ENCODE data around the gene ZNF3.
"Not testable (repeated sequence)": the region's sequence is repeated elsewhere in the genome, so short reads cannot be mapped to it uniquely, and the experiment has no call there.

ZNF3 gene

GRCh38 chr7:100081535-100082102 is at the start of gene ZNF3:
Gene ZNF3, minus strand, starts transcription at chr7:100081723. Its CDS starts 4,366 bp downstream, at chr7:100077357.
- DNase-seq = peak; percentile 99

DNA sequence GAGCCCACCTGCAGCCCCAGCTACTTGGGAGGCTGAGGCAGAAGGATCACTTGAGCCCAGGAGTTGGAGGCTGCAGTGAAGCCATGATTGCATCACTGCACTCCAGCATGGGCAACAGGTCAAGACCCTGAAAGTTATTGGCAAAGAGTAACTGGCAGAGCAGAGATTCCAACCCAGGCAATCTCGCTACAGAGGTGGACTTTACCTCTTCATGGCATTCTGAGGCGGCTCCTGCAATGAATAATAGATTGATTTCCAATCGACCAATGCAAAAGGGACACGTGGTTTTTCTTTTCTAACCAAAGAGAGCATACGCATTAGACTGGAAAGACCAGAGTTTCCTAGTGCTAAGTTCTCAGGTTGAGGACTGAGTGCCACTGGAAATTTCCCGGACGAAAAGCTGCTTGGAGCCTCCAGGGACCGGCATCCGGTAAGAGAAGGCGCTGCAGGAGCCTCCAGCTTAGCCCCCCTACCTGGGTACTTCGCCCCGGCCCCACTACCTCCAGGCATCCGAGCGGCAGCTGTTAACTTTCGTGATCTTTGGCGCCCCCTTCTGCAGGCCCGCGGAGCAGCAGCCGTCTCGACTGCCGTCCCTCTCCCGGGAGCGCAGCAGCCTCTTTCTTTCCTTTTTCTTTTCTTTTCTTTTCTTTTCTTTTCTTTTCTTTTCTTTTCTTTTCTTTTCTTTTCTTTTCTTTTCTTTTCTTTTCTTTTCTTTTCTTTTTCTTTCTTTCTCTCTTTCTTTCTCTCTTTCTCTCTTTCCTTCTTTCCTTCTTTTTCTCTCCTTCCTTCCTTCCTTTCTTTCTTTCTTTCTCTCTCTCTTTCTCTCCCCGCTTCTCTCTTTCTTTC is 49.3 kb upstream of the ZNF3 start:
- peak; percentile 80 for DNase-seq

- not testable (repeated sequence) for DNase-seq
Measured at GRCh38 chr7:100130220-100130607, 48.7 kb upstream of the ZNF3 start.

- no peak for DNase-seq
Measured at GRCh38 chr7:100128637-100128963, 47.1 kb upstream of the ZNF3 start.

- no peak for DNase-seq
Measured at GRCh38 chr7:100127866-100128636, 46.5 kb upstream of the ZNF3 start.

DNA sequence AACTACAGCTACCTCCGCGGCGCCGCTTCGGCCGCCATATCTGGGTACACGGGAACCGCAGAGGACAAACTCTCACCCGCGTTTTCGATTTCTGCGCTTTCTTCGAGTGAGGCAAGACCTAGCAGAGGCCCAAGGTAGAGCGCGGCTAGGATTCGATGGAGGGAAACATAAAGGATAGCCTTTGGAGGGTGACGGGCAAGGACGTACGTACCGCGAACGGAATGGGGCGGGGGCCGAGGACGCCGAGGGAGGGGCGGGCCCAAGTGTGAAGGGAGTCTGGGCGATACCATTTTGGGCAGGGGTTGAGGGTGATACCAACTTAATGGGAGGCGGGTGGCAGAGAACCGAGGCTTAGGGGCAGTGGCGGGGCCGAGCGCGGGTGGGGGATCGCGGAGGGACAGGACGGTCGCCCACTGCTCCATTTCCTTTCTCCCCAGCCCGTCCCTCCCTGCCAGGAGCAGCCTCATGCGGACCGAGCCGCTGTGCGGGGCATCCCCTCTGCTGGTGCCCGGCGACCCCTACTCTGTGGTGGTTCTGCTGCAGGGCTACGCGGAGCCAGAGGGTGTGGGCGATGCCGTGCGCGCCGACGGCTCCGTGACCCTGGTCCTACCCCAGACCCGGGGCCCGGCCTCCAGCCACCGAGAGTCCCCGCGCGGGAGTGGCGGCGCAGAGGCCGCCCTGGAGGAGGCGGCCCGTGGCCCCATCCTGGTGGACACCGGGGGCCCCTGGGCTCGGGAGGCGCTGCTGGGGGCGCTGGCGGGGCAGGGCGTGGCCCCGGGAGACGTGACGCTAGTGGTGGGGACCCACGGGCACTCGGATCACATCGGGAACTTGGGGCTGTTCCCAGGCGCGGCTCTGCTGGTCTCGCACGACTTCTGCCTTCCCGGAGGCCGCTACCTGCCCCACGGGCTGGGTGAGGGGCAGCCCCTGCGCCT is 45.7 kb upstream of the ZNF3 start, which contains the start of gene MBLAC1:
MBLAC1 (plus strand) TSS at position 37 of the 935 bp plus-strand sequence; CDS start at position 466, 429 bp downstream.
- peak; percentile 94 for DNase-seq

DNA sequence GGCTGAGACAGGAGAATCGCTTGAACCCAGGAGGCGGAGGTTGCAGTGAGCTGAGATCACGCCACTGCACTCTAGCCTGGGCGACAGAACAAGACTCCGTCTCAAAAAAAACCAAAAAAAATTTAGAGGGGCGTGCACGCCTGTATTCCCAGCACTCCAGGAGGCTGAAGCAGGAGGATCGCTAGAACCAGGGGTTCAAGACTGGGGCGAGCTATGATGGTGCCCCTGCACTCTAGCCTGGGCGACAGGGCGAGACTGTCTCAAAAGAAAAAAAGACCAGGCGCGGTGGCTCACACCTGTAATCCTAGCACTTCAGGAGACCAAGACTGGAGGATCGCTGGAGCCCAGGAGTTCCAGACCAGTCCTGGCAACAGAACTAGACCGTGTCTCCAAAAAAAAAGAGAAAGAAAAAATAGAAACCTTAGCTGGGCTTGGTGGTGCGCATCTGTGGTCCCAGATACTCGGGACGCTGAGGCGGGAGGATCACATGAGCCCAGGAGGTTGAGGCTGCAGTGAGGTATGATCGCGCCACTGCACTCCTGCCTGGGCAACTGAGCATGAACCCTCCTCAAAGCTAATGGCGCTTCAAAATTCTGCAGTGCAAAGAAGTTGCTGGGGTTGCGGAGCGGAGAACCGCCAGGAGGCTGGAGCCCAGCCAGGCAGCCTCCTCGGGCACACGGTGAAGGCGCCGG is 44.9 kb upstream of the ZNF3 start:
- DNase-seq = peak; percentile 77

GRCh38 chr7:100124301-100125230 is 43.0 kb upstream of the ZNF3 start:
- DNase-seq = no peak

DNA sequence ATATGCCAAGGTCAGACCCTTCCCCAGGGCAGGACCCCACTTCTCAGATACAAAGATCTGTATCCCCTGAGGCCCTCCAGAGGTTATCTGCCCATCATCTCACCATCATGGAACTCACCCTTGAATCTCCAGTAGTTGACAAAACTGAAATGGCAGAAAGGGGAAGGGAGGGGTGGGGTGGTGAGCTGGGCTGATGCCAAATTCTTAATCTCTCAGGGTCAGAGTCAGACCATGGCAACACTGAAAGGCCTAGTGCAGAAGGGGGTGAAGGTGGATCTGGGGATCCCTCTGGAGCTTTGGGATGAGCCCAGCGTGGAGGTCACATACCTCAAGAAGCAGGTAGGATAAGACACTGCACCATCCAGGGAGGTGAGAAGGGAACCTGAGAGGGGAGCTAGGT is 41.0 kb upstream of the ZNF3 start:
- DNase-seq = no peak

DNA sequence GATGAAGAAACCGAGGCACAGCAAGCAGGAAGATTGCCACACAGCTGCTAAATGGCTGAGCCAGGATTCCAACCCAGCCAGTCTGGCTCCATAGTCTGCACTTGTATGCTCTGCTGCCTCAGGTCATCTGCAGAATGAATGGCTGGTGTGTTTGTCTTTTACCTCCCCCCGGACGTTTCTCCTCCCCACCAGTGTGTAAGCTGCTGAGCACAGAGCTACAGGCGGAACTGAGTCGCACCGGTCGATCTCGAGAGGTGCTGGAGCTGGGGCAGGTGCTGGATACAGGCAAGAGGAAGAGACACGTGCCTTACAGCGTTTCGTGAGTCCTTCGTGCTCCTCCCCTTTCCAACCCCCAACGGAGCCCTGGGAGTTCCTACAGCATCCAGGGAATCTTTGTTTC is 40.5 kb upstream of the ZNF3 start:
- DNase-seq = peak; percentile 92

- DNase-seq = no peak
Measured at GRCh38 chr7:100120733-100121036, 39.2 kb upstream of the ZNF3 start.

DNA sequence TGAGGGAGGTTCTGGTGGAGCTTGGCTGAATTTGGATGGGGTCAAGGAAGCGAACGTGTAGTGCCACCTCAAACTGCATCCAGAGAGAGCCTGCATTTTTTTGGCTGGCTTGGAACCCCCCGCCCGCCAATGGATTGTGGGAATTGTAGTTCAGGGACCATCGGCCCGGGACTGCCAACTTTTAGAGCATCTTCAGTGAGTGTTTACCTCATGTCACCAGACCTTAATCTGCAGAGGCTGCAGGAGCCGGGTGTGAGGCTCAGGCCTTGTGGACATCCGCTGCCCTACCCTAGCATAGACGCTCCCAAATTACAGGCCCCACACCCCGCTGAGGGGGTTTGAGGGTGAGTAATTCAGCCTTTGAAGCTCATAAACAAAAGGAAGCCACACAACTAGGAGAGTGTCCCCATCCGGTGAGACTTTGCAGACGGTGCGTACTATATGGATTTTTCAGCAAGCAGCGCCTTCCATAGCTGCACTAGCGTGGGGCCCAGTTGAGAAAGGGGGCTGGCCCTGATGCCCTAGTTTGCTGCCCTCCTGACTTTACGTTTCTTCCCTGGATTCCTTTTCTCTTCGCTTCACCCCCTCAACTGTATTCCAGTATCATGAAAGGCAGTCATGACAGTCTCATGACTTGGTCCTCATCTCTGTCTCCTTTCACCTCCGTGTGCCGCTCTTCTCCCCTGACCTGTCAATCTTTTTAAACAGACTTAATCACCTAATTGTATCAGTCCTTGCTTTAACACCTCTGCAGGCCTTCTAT is 38.6 kb upstream of the ZNF3 start:
- peak; percentile 60 for DNase-seq

DNA sequence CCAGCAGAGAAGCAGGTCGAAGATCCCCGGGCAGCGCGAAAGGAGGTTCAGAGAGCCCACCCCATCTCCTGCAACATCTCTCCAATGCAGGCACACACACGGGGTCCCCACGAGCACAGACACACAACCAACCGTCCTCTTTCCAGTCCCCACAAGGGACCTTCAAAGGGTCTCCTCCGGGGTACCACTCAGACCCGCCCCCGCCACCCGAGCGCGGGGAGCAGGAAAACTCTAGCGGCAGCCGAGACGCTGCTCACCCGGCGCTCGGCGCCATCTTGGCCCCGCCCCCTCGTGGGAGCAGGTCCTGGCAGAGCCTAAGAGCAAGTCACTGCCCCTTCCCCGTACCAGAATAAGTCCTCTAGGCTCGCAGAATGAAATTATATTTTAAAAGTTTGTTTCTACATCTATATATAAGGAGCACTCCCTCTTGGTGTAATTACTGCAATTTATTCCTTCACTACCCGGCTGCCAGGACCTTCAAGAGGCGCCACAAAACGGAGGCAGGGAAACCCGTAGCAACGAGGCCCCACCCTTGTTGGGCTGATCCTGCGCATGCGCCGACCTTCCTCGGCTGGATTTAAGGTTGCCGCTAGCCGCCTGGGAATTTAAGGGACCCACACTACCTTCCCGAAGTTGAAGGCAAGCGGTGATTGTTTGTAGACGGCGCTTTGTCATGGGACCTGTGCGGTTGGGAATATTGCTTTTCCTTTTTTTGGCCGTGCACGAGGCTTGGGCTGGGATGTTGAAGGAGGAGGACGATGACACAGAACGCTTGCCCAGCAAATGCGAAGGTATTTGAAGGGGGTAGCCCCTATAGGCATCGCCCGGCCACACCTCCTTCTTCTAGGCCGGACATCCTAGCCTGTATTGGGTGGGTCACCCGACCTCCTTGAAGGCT is 37.8 kb upstream of the ZNF3 start, which contains the start of the genes CNPY4 and TAF6:
CNPY4 (plus strand) TSS at position 563 of the 898 bp plus-strand sequence; CDS start at position 674, 111 bp downstream.
TAF6 (minus strand) TSS at position 287 of the 898 bp plus-strand sequence. CDS start 5,149 bp downstream, outside the sequence.
- peak; percentile 97 for DNase-seq

GRCh38 chr7:100118388-100119071 is 37.0 kb upstream of the ZNF3 start:
- no peak for DNase-seq

DNA sequence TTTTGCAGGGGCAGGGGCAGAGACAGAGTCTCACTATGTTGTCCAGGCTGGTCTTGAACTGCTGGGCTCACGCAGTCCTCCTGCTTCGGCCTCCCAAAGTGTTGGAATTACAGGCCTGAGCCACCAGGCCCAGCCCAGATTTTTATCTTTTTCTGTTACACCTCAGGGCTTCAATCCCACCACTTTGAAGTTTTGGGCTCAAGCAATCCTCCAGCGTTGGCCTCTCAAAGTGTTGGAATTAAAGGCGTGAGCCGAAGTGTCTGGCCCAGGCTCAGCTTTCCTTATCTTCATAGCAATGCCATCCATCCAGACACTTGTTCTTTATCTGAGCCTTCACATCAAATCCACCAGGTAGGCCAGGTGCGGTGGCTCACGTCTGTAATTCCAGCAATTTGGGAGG is 33.5 kb upstream of the ZNF3 start:
- no peak for DNase-seq

DNA sequence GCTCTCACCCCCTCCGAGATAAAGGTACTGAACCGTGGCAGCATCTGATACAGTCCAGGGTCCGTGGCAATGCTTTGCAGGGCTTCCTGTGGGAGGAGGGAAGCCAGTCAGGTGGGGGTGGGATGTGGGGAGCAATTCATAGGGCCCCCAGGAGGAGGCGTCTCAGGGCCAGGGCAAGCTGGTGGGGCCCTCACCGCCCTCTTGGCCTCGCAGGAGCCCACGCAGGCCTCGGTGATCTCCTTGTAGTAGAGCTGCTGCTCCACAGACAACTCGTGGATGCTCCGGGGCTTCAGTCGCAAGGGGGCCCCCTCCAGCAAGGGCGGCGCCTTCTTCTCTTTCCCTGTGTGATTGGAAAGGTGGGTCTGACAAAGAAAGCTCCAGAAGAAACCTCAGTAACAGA is 30.4 kb upstream of the ZNF3 start:
- no peak for DNase-seq

DNA sequence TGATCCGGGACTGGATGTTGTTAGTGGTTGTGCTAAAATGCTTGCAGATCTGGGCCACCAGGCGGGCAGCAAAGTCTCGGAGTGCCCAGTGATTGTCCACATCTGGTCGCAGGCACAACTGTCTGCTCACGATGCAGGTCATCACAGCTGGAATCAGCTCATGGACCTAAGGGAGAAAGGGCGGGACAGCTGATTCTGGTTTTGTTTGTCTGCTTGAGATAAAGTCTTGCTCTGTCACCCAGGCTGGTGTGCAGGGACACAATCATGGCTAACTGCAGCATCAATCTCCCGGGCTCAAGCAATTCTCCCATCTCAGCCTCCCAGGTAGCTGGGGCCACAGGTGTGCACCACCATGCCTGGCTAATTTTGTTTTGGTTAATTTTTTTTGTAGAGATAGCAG is 29.6 kb upstream of the ZNF3 start:
- DNase-seq = no peak

DNA sequence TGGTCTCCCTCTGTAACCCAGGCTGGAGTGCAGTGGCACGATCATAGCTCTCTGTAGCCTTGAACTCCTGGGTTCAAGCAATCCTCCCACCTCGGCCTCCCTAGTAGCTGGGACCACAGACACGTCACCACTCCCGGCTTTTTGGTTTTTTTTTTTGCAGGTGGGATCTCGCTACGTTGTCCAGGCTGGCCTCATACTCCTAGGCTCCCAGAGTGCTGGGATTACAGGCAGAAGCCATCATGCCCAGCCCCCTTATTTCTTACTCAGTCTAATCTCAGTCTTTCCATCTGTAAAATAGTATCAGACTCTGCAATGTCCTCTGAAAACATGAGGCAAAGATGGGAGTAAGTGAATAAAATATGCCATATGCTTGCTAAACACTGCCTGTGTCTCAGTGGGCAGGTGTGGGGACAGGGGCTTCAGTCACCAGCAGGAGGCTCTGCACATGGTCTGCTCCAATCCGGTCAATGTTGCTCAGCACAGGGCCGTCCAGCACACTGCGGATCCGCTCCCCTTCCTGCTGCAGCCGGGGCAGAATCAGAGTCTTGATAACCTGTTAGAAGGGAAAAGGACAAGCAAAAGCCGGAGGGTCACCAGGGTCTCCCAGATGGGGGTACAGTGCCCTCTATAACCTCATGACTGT is 28.1 kb upstream of the ZNF3 start:
- no peak for DNase-seq

All from NCI-H1092 treated with DMSO at 0.1 percent for 48 hours (cell line).